HCT116 (cell line): ENCODE data around the gene TRPM4. TPM values are rescaled to one million over a fixed set of nuclear protein-coding genes. Genes with fewer than 3 reads are reported as not detected.

Experiments used
- ATAC-seq: fragments of 200-7000 bp; cut with Tn5 transposase; 2 replicates; pipeline ENCODE4 v1.9.1; 2020; ENCODE audit warnings: mild to moderate bottlenecking, moderate library complexity
- BruUV-seq: library from RNA; stranded (reverse); fragments of 400-500 nt; replicated peaks from 2 replicates; lab custom pipeline; 2021; lab: Mats Ljungman, UMichigan
- CTCF ChIA-PET: fragments of 300-600 bp; sonication (Branson Sonifier 250); formaldehyde crosslinking; loops from one replicate; lab custom pipeline; 2021; ENCODE audit warnings: antibody characterized with exemption; lab: Charles Lee
- POLR2A ChIA-PET: fragments of 300-600, 350-600 bp; sonication (Branson Sonifier 250); formaldehyde crosslinking; loops from one replicate; lab custom pipeline; 2021; ENCODE audit warnings: antibody characterized with exemption; lab: Charles Lee
- RAD21 ChIA-PET, 2 experiments: fragments of 300-600 bp; sonication (Branson Sonifier 250); formaldehyde crosslinking; loops; one replicate each; lab custom pipeline; 2023; ENCODE audit warnings: low total read pairs in 2 of 2; ENCODE audit not compliant: uncharacterized antibody in 2 of 2, unreplicated experiment in 2 of 2, low non-redundant PET in 1 of 2; lab: Charles Lee
- DNase-seq: peaks from one replicate; pipeline ENCODE4 v3.0.0-alpha.2; 2010; ENCODE audit warnings: low read depth, low spot score
- H2AFZ ChIP-seq: fragments of 200-600 bp; shearing (Covaris generic), sonication (generic); 2 replicates; pipeline ENCODE4 v1.6.1; 2017; ENCODE audit warnings: low read depth, mixed run types, mixed read lengths, antibody characterized with exemption, low read length; ENCODE audit not compliant: poor library complexity, severe bottlenecking
- H3K27ac ChIP-seq: 2 replicates; pipeline ENCODE4 v1.5.1; 2012; ENCODE audit warnings: low read depth, low read length
- H3K27me3 ChIP-seq: fragments of 200-600 bp; sonication (generic); 2 replicates; pipeline ENCODE4 v1.6.1; 2016; ENCODE audit warnings: mixed run types, low read length, mixed read lengths; ENCODE audit not compliant: insufficient read depth
- H3K36me3 ChIP-seq, 2 experiments: fragments of 200-500 bp in 1 of 2; fragments of 200-600 bp in 1 of 2; sonication (Bioruptor generic) in 1 of 2; sonication (generic) in 1 of 2; 2 replicates each; pipeline versions ENCODE4 v1.5.1 to v1.6.1; 2014 to 2016; ENCODE audit warnings: low read length in 2 of 2, inconsistent platforms in 1 of 2, mixed read lengths in 1 of 2, mixed run types in 1 of 2; ENCODE audit not compliant: insufficient read depth in 2 of 2, control insufficient read depth in 1 of 2
- H3K4me1 ChIP-seq, 2 experiments: fragments of 200-600 bp in 1 of 2; sonication (generic) in 1 of 2; 2 replicates each; pipeline versions ENCODE4 v1.5.1 to v1.6.1; 2012 to 2017; ENCODE audit warnings: low read length in 2 of 2, inconsistent platforms in 1 of 2, mild to moderate bottlenecking in 1 of 2, mixed read lengths in 1 of 2, mixed run types in 1 of 2, moderate library complexity in 1 of 2; ENCODE audit not compliant: insufficient read depth in 2 of 2, control insufficient read depth in 1 of 2
- H3K4me2 ChIP-seq: fragments of 200-600 bp; sonication (generic); 2 replicates; pipeline ENCODE4 v1.6.1; 2017; ENCODE audit warnings: mixed run types, low read length, mixed read lengths
- H3K4me3 ChIP-seq, 2 experiments: fragments of 200-600 bp in 1 of 2; sonication (generic) in 1 of 2; replicated peaks in 1 of 2; 2 replicates each; pipeline ENCODE4 v1.5.1; 2011 to 2016; ENCODE audit warnings: low read length in 2 of 2, control low read depth in 1 of 2, low read depth in 1 of 2, mild to moderate bottlenecking in 1 of 2, mixed read lengths in 1 of 2, mixed run types in 1 of 2
- H3K79me2 ChIP-seq: fragments of 200-600 bp; sonication (generic); 2 replicates; pipeline ENCODE4 v1.6.1; 2017; ENCODE audit warnings: mild to moderate bottlenecking, mixed run types, low read length, moderate library complexity, mixed read lengths; ENCODE audit not compliant: insufficient read depth
- H3K9ac ChIP-seq: fragments of 200-600 bp; sonication (generic); 2 replicates; pipeline ENCODE4 v1.6.1; 2016; ENCODE audit warnings: low read length, mixed read lengths
- H3K9me2 ChIP-seq: fragments of 200-600 bp; sonication (generic), shearing (Covaris generic); 2 replicates; pipeline ENCODE4 v1.6.1; 2017; ENCODE audit warnings: mixed run types, mild to moderate bottlenecking, moderate library complexity; ENCODE audit not compliant: insufficient read depth
- H3K9me3 ChIP-seq, 2 experiments: fragments of 200-500 bp in 1 of 2; fragments of 200-600 bp in 1 of 2; sonication (Bioruptor generic) in 1 of 2; sonication (generic) in 1 of 2; 2 replicates each; pipeline ENCODE4 v1.6.1; 2014 to 2017; ENCODE audit warnings: low read length in 2 of 2, mixed read lengths in 2 of 2, inconsistent platforms in 1 of 2, low read depth in 1 of 2, mild to moderate bottlenecking in 1 of 2, mixed run types in 1 of 2, moderate library complexity in 1 of 2; ENCODE audit not compliant: control insufficient read depth in 1 of 2, insufficient read depth in 1 of 2
- H4K20me1 ChIP-seq: fragments of 200-600 bp; sonication (generic), shearing (Covaris generic); 2 replicates; pipeline ENCODE4 v1.6.1; 2017; ENCODE audit warnings: mixed run types, mild to moderate bottlenecking, moderate library complexity; ENCODE audit not compliant: insufficient read depth
- CTCF ChIP-seq, 3 experiments: fragments of 200-600 bp in 1 of 3; sonication (generic) in 1 of 3; IDR thresholded peaks in 2 of 3; conservative IDR thresholded peaks in 1 of 3; 2 replicates each; pipeline ENCODE4 v1.5.1; 2012 to 2017; ENCODE audit warnings: low read depth in 2 of 3, low read length in 2 of 3, antibody characterized with exemption in 1 of 3, borderline replicate concordance in 1 of 3, control low read depth in 1 of 3, mild to moderate bottlenecking in 1 of 3, mixed read lengths in 1 of 3, mixed run types in 1 of 3, moderate library complexity in 1 of 3; ENCODE audit not compliant: insufficient read depth in 1 of 3
- EGR1 ChIP-seq: IDR thresholded peaks from 2 replicates; pipeline ENCODE4 v1.6.1; 2012; ENCODE audit warnings: low read depth
- EZH2phosphoT487 ChIP-seq: fragments of 200-600 bp; IDR thresholded peaks from 2 replicates; pipeline ENCODE4 v1.6.1; 2018; ENCODE audit warnings: antibody characterized with exemption, borderline replicate concordance
- REST ChIP-seq: IDR thresholded peaks from 2 replicates; pipeline ENCODE4 v1.6.1; 2012; ENCODE audit warnings: low read depth
- SIN3A ChIP-seq: IDR thresholded peaks from 2 replicates; pipeline ENCODE4 v1.6.1; 2012; ENCODE audit warnings: low read depth
- SP1 ChIP-seq: IDR thresholded peaks from 2 replicates; pipeline ENCODE4 v1.6.1; 2012; ENCODE audit warnings: low read depth
- TCF7L2 ChIP-seq: IDR thresholded peaks from 2 replicates; pipeline ENCODE4 v1.7.0; 2011; ENCODE audit warnings: borderline replicate concordance, inconsistent platforms; ENCODE audit not compliant: insufficient read depth, insufficient read length; ENCODE audit errors: extremely low read depth
- ZFX ChIP-seq: fragments of 450-650 bp; IDR thresholded peaks from 2 replicates; pipeline ENCODE4 v1.6.1; 2017
- intact Hi-C: fragments of 100-400 bp; cut with micrococcal nuclease; formaldehyde crosslinking; loops from 2 replicates; pipeline ENCODE4 v1.10.0; 2022
- total RNA-seq: library from RNA; stranded (reverse); gene quantifications from one replicate; pipeline ENCODE4 v1.2.1, GENCODE V29; 2021; ENCODE audit not compliant: unreplicated experiment

The TRPM4 gene
- total RNA-seq, 1 experiment from 2014 or later: 44.2 TPM

DNA sequence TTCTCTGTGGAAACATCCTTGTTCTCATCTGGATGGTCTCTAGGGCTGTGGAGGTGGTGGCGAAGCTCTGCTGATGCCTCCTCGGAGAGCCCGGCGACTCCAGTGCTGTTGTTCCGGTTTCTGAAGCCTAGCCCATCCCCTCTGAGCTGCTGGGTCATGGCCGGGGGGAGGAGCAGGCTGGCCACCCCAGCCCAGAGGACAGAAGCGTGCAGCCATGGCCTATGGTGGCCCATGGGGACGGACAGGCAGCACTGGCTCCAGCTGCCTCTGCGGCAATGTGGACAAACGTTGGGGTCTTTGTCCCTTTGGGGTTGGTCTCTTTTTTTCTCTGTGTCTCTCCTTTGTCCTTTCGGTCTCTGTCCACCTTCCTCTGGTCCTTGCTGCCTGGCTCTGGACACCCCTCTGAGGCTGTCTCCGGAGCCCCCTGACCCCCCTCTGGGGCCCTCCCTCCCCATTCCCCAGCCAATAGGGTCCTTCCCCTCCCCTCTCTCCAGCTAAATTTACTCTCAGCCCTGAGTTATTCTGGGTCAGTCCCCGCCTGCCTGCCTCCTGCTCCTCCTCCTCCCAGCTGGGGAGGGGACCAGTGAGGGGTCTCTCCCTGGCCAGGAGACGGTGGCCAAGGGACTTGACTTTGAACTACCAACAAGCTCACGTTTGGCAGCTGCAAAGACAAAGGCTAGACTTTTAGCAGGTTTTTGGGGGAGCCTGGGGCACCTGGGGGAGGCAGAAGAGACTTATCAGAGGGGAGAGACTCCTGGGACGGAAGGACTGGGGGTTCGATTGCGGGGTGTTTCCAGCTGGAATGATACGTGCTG, 2.4 kb upstream of the TRPM4 start, which contains the start of gene HRC:
Gene HRC, minus strand, starts transcription at position 392 of the 815 bp plus-strand sequence. Its CDS starts 159 bp downstream, at position 233.
- no peaks in the 10 kb centered on the region for H3K27me3 ChIP-seq
- POLR2A ChIA-PET: no interaction called here
- RAD21 ChIA-PET: no interaction called here
- no peak within 1 kb of the TSS for H3K27ac ChIP-seq
- no peak for DNase-seq
- H3K4me1 ChIP-seq: peaks cover 19 to 43% of the 10 kb centered on the region in 2 experiments
- H2AFZ ChIP-seq: no peak within 1 kb of the TSS
- no peak within 1 kb of the TSS for H3K9ac ChIP-seq
- intact Hi-C loops: no loop called here
- peaks cover 13% of the 10 kb centered on the region for H3K79me2 ChIP-seq
- H3K4me3 ChIP-seq: no peak within 1 kb of the TSS
- BruUV-seq: no TSS peak
- no peak within 1 kb of the TSS for H3K4me2 ChIP-seq
- ATAC-seq: no peak
- TF ChIP-seq SIN3A: no peak
- TF ChIP-seq ZFX: no peak
- TF ChIP-seq CTCF (IDR thresholded peaks at IDR 0.05 in 2 of 3, conservative IDR thresholded peaks at IDR 0.05 in 1 of 3; ENCODE audit: borderline replicate concordance in 1 of 3, insufficient read depth in 1 of 3, low read depth in 2 of 3, low read length in 2 of 3): no peak
- no peak for TF ChIP-seq TCF7L2
- no peak for TF ChIP-seq EZH2phosphoT487
- no peak for TF ChIP-seq EGR1
- TF ChIP-seq SP1: no peak
- TF ChIP-seq REST: no peak
- TF ChIP-seq, all 23 proteins: peak for 0
- Histone ChIP-seq H3K9me2 (no peaks in the 10 kb centered on the region), H3K9me3 (no peaks in the 10 kb centered on the region), H3K36me3 (no peaks in the 10 kb centered on the region), H4K20me1 (no peaks in the 10 kb centered on the region)
- CTCF ChIA-PET: no interaction called here
